ENCODE measurements around the gene IGFL1.
"Not testable (repeated sequence)": the region's sequence is repeated elsewhere in the genome, so short reads cannot be mapped to it uniquely, and the experiment has no call there.

Gene IGFL1

GRCh38 chr19:46251416-46251815 lies 21.9 kb downstream of the IGFL1 start:
- TF ChIP-seq CTCF (IDR thresholded peaks at IDR 0.05; ENCODE audit: borderline replicate concordance, control extremely low read depth, extremely low read depth, insufficient read depth, missing control alignments), result no peak
- no peak for DNase-seq (ENCODE audit: low spot score)
- in situ Hi-C loops (cut with MboI; ENCODE audit: low sequenced_read_pairs, unreplicated experiment), result no loop called here

GRCh38 chr19:46254776-46255175 lies 25.2 kb downstream of the IGFL1 start:
- DNase-seq (ENCODE audit: low spot score), result no peak
- TF ChIP-seq CTCF (IDR thresholded peaks at IDR 0.05; ENCODE audit: borderline replicate concordance, control extremely low read depth, extremely low read depth, insufficient read depth, missing control alignments), result no peak
- in situ Hi-C loops (cut with MboI; ENCODE audit: low sequenced_read_pairs, unreplicated experiment), result no loop called here

- in situ Hi-C loops (cut with MboI; ENCODE audit: low sequenced_read_pairs, unreplicated experiment), result no loop called here
- DNase-seq (ENCODE audit: low spot score), result no peak
- no peak for TF ChIP-seq CTCF (IDR thresholded peaks at IDR 0.05; ENCODE audit: borderline replicate concordance, control extremely low read depth, extremely low read depth, insufficient read depth, missing control alignments)
These were observed 27.3 kb downstream of the IGFL1 start for GRCh38 chr19:46256855-46257254.

GRCh38 chr19:46261501-46261900 lies 32.0 kb downstream of the IGFL1 start:
- in situ Hi-C loops (cut with MboI; ENCODE audit: low sequenced_read_pairs, unreplicated experiment), result loop anchor here (10.0 kb wide), 2 partner anchors 177 to 237 kb away; partner anchors contain the start of gene PGLYRP1

GRCh38 chr19:46262684-46263296 lies 33.2 kb downstream of the IGFL1 start:
- peak; percentile 56 for DNase-seq (ENCODE audit: low spot score)
- in situ Hi-C loops (cut with MboI; ENCODE audit: low sequenced_read_pairs, unreplicated experiment), result loop anchor here (10.0 kb wide), 2 partner anchors 178 to 238 kb away; partner anchors contain the start of gene PGLYRP1

More at GRCh38 chr19:46261501-46261900, 32.0 kb downstream of the IGFL1 start:
- DNase-seq (ENCODE audit: low spot score), result not testable (repeated sequence)

- in situ Hi-C loops (cut with MboI; ENCODE audit: low sequenced_read_pairs, unreplicated experiment), result loop anchor here (10.0 kb wide), 2 partner anchors 180 to 240 kb away; partner anchors contain the start of gene PGLYRP1
- DNase-seq (ENCODE audit: low spot score), result not testable (repeated sequence)
These were observed 35.3 kb downstream of the IGFL1 start for GRCh38 chr19:46264801-46265200.

GRCh38 chr19:46265217-46265828 lies 35.8 kb downstream of the IGFL1 start:
- peak; percentile 65 for TF ChIP-seq CTCF (IDR thresholded peaks at IDR 0.05; ENCODE audit: borderline replicate concordance, control extremely low read depth, extremely low read depth, insufficient read depth, missing control alignments)
- DNase-seq (ENCODE audit: low spot score), result peak; percentile 75
- in situ Hi-C loops (cut with MboI; ENCODE audit: low sequenced_read_pairs, unreplicated experiment), result loop anchor here (10.0 kb wide), 2 partner anchors 181 to 241 kb away; partner anchors contain the start of gene PGLYRP1

- no peak for DNase-seq (ENCODE audit: low spot score)
- TF ChIP-seq CTCF (IDR thresholded peaks at IDR 0.05; ENCODE audit: borderline replicate concordance, control extremely low read depth, extremely low read depth, insufficient read depth, missing control alignments), result no peak
- in situ Hi-C loops (cut with MboI; ENCODE audit: low sequenced_read_pairs, unreplicated experiment), result loop anchor here (10.0 kb wide), 2 partner anchors 184 to 244 kb away; partner anchors contain the start of gene PGLYRP1
These were observed 39.6 kb downstream of the IGFL1 start for GRCh38 chr19:46269101-46269500.
